ENCODE measurements around the gene LARGE1.

The LARGE1 gene

DNA sequence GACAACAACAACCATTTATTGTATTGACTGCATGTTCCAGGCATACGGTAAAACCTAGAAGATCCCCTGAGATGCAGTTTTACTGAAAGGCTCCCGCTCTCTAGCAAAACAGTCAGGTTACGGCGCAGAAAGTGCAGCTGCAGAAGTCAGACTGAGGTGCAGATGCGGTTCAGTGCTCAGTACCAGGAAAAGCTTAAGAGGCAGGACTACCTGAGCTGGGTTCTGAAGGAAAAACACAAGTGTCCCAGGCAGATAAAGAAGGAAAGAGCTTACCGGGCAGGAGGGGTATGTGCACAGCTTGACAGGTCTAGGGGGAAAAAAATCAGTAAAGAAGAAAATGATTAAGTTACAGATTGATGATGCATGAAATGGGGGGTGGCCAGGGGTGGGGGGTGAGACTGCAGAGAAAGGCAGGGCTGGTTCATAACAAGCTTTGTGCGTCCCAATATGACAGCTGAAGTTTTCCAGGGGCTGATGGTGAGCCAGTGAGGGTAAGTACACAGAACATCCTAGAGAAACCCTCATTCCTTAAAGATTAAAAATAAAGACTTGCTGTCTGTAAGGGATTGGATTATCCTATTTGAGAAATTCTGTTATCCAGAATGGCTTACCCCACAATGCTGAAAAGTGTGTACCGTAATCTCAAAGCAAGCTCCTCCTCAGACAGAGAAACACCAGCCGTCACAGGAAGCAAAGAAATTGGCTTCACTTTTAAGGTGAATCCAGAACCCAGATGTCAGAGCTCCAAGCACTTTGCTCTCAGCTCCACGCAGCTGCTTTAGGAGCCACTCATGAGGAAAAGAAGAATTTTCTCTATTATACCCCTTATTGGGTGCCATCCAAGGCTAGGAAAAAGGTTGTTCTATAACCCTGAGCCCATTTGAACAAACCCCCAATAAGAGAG, 11.9 kb downstream of the LARGE1 start:
- TF ChIP-seq, protein P1, sequence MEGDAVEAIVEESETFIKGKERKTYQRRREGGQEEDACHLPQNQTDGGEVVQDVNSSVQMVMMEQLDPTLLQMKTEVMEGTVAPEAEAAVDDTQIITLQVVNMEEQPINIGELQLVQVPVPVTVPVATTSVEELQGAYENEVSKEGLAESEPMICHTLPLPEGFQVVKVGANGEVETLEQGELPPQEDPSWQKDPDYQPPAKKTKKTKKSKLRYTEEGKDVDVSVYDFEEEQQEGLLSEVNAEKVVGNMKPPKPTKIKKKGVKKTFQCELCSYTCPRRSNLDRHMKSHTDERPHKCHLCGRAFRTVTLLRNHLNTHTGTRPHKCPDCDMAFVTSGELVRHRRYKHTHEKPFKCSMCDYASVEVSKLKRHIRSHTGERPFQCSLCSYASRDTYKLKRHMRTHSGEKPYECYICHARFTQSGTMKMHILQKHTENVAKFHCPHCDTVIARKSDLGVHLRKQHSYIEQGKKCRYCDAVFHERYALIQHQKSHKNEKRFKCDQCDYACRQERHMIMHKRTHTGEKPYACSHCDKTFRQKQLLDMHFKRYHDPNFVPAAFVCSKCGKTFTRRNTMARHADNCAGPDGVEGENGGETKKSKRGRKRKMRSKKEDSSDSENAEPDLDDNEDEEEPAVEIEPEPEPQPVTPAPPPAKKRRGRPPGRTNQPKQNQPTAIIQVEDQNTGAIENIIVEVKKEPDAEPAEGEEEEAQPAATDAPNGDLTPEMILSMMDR (IDR thresholded peaks at IDR 0.05; ENCODE audit: borderline replicate concordance, extremely low read depth, low read length, poor library complexity, severe bottlenecking), result no peak
- TF ChIP-seq EZH2 (IDR thresholded peaks at IDR 0.05; ENCODE audit: borderline replicate concordance, low read depth, low read length, severe bottlenecking), result no peak
- Histone ChIP-seq H2AFZ (ENCODE audit: low read depth, low read length) (no peak overlapping the region), H3K4me3 (ENCODE audit: low read depth in 1 of 2, low read length in 2 of 2) (no peak overlapping the region), H3K4me2 (ENCODE audit: insufficient read depth, low read length) (no peak overlapping the region), H3K9me3 (ENCODE audit: insufficient read depth, low read length, severe bottlenecking) (no peaks in the 10 kb centered on the region), H3K9ac (ENCODE audit: low read depth, low read length) (no peak overlapping the region), H3K27ac (ENCODE audit: low read length) (no peak overlapping the region), H3K27me3 (ENCODE audit: insufficient read depth, low read length, poor library complexity) (no peaks in the 10 kb centered on the region), H3K4me1 (ENCODE audit: insufficient read depth, low read length) (no peaks in the 10 kb centered on the region), H3K36me3 (ENCODE audit: insufficient read depth, low read length) (no peaks in the 10 kb centered on the region), H4K20me1 (ENCODE audit: insufficient read depth, low read length) (no peaks in the 10 kb centered on the region), H3K79me2 (ENCODE audit: insufficient read depth, low read length) (no peaks in the 10 kb centered on the region)
- DNase-seq (no peak), ATAC-seq (ENCODE audit: insufficient read depth, low read depth) (no peak)

DNA sequence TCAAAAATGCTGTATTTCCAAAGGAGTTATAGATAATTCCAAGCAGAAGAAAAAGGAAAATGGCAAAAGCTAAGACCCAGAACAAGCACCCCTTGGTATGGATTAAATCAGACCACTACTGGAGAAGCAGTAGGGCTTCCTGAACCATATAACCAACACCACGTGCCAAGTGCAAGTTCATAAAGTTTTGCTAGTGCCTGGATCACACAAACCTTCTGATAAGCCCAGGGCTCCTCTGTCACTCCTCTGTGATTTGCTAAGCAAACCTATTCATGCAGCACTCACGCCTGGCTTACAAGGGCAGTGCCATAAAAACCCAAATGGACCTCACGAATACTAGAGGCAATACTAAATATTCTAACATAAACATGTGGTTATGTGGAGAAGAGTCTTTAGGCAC, 13.3 kb downstream of the LARGE1 start:
- H3K9me3 ChIP-seq (ENCODE audit: insufficient read depth, low read length, severe bottlenecking), result no peaks in the 10 kb centered on the region
- no peaks in the 10 kb centered on the region for H3K4me1 ChIP-seq (ENCODE audit: insufficient read depth, low read length)
- H3K79me2 ChIP-seq (ENCODE audit: insufficient read depth, low read length), result no peaks in the 10 kb centered on the region
- H4K20me1 ChIP-seq (ENCODE audit: insufficient read depth, low read length), result no peaks in the 10 kb centered on the region
- no peaks in the 10 kb centered on the region for H3K27me3 ChIP-seq (ENCODE audit: insufficient read depth, low read length, poor library complexity)
- no peak overlapping the region for H2AFZ ChIP-seq (ENCODE audit: low read depth, low read length)
- H3K4me3 ChIP-seq (ENCODE audit: low read depth in 1 of 2, low read length in 2 of 2), result no peak overlapping the region
- no peaks in the 10 kb centered on the region for H3K36me3 ChIP-seq (ENCODE audit: insufficient read depth, low read length)
- no peak overlapping the region for H3K4me2 ChIP-seq (ENCODE audit: insufficient read depth, low read length)
- H3K27ac ChIP-seq (ENCODE audit: low read length), result no peak overlapping the region
- no peak overlapping the region for H3K9ac ChIP-seq (ENCODE audit: low read depth, low read length)
- DNase-seq, result no peak
- ATAC-seq (ENCODE audit: insufficient read depth, low read depth), result no peak
- no peak for TF ChIP-seq EZH2 (IDR thresholded peaks at IDR 0.05; ENCODE audit: borderline replicate concordance, low read depth, low read length, severe bottlenecking)
- TF ChIP-seq, protein P1 (IDR thresholded peaks at IDR 0.05; ENCODE audit: borderline replicate concordance, extremely low read depth, low read length, poor library complexity, severe bottlenecking), result no peak

- Histone ChIP-seq H3K9ac (ENCODE audit: low read depth, low read length) (no peak overlapping the region), H3K9me3 (ENCODE audit: insufficient read depth, low read length, severe bottlenecking) (no peaks in the 10 kb centered on the region), H3K79me2 (ENCODE audit: insufficient read depth, low read length) (no peaks in the 10 kb centered on the region), H4K20me1 (ENCODE audit: insufficient read depth, low read length) (no peaks in the 10 kb centered on the region), H3K4me3 (ENCODE audit: low read depth in 1 of 2, low read length in 2 of 2) (no peak overlapping the region), H2AFZ (ENCODE audit: low read depth, low read length) (no peak overlapping the region), H3K27me3 (ENCODE audit: insufficient read depth, low read length, poor library complexity) (no peaks in the 10 kb centered on the region), H3K4me1 (ENCODE audit: insufficient read depth, low read length) (no peaks in the 10 kb centered on the region), H3K36me3 (ENCODE audit: insufficient read depth, low read length) (no peaks in the 10 kb centered on the region), H3K4me2 (ENCODE audit: insufficient read depth, low read length) (no peak overlapping the region), H3K27ac (ENCODE audit: low read length) (no peak overlapping the region)
- ATAC-seq (ENCODE audit: insufficient read depth, low read depth) (no peak), DNase-seq (no peak)
- TF ChIP-seq, protein P1 (IDR thresholded peaks at IDR 0.05; ENCODE audit: borderline replicate concordance, extremely low read depth, low read length, poor library complexity, severe bottlenecking), result no peak
- TF ChIP-seq EZH2 (IDR thresholded peaks at IDR 0.05; ENCODE audit: borderline replicate concordance, low read depth, low read length, severe bottlenecking), result no peak
Measured at GRCh38 chr22:33906475-33906874, 13.8 kb downstream of the LARGE1 start.

Data from DND-41 (cell line).